A673 (cell line): ENCODE data around the gene CPSF7.

Experiments used
- CTCF ChIP-seq: fragments of 300-800, 200-600 bp; sonication (generic); conservative IDR thresholded peaks from 2 replicates; pipeline ENCODE4 v1.5.1; 2017; ENCODE audit warnings: low read depth, mild to moderate bottlenecking, antibody characterized with exemption, low read length, moderate library complexity, mixed read lengths
- EZH2 ChIP-seq: fragments of 200-600 bp; sonication (generic); IDR thresholded peaks from 2 replicates; pipeline ENCODE4 v1.6.1; 2017; ENCODE audit warnings: borderline replicate concordance, low read depth, mild to moderate bottlenecking, mixed read lengths, antibody characterized with exemption, low read length; ENCODE audit not compliant: poor library complexity, severe bottlenecking

- TF ChIP-seq CTCF (no peak), EZH2 (no peak)
Observed at GRCh38 chr11:61422226-61422625, 7.5 kb downstream of the CPSF7 start.
